ENCODE results near the gene ATXN2.

ATXN2 gene

DNA sequence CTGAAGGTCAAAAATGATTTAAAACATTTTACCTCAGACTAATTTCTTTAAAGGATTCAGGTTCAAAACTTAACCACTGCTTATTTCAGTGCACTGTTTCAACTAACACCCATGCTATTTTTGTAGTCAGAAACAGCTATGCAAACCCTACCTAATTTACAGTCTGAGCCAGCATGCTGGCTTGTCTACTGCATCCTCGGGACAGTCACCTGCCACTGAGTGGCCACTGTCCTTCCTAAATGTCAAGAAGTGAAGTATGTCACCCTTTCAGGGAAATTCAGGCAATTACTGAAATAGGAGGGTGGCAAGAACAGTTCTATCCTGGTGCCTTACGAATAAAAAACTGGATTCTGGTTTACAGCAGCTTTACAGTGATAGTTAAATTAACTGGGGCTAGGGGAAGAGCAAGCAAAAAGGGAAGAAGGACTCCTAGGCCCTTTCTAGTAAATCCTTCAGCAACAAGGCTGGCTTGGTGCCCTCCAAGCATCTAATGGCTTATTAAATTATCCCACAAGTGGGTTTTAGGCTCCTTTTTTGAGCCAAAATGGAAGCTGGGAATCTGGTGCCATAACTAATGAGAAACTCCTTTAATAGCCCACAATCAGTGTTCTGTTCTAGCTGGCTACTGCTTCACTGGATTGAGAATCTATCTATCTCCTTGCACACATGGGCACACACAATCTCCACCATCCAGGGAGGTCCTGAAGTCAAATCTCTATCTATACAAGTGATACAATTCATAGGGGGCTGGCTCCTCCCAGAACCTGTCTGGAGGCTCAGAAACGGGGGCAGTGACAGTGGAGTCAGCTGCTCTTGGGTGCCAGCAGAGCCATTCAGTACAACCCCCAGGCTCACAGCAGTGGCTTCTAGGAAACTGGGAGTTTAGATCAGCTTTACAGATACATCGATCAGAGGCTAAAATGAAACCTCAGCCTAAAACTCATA is 150.0 kb downstream of the ATXN2 start:
- no peak for DNase-seq

DNA sequence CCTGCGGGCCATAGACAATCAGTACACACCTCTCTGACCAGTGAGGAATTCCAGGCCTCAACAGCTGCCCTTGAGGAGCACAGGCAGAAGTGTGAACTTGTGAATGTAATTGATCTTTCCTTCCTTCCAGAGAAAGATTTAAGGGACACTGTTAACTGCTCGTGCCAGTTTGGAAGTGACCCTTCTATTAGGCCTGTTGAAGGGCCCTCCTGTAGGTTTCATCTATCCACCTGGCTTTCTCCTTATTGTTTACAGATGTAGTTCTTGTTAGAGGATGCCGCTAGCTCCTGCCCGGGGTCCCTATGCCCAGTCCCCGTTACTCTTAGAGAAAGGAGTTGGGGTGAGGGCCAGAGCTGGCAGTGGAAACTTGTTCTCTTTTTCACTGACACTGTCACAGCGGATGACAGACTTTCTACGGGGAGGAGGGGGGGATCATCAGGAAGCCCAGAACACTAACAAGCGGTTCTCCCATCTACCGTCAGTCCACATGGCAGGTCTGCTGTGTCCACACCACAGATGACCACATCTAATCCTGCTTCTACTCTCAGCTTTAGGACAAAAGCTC is 150.8 kb downstream of the ATXN2 start:
- no peak for DNase-seq

DNA sequence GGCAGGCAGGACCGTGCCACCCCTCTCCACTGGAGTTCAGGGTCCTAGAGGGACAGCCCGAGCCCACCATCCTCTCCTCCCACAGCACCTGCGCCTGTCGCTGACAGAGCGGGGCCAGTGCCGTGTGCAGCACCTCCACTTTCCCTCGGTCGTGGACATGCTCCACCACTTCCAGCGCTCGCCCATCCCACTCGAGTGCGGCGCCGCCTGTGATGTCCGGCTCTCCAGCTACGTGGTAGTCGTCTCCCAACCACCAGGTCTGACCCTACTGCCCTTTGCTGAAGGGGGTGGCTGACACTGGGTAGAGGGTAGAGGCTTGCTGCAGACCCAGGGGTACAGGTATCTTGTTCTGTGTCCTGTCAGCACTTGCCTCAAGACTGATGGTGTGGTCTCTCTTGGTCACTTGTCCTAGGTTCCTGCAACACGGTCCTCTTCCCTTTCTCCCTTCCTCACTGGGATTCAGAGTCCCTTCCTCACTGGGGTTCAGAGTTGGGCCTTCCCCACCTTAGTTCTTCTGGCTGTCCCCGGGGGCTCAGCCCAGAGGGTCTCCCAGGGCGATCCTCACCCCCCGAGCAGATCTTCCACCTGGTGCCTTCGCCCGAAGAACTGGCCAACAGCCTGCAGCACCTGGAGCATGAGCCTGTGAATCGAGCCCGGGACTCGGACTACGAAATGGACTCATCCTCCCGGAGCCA is 151.4 kb downstream of the ATXN2 start:
- no peak for DNase-seq

DNA sequence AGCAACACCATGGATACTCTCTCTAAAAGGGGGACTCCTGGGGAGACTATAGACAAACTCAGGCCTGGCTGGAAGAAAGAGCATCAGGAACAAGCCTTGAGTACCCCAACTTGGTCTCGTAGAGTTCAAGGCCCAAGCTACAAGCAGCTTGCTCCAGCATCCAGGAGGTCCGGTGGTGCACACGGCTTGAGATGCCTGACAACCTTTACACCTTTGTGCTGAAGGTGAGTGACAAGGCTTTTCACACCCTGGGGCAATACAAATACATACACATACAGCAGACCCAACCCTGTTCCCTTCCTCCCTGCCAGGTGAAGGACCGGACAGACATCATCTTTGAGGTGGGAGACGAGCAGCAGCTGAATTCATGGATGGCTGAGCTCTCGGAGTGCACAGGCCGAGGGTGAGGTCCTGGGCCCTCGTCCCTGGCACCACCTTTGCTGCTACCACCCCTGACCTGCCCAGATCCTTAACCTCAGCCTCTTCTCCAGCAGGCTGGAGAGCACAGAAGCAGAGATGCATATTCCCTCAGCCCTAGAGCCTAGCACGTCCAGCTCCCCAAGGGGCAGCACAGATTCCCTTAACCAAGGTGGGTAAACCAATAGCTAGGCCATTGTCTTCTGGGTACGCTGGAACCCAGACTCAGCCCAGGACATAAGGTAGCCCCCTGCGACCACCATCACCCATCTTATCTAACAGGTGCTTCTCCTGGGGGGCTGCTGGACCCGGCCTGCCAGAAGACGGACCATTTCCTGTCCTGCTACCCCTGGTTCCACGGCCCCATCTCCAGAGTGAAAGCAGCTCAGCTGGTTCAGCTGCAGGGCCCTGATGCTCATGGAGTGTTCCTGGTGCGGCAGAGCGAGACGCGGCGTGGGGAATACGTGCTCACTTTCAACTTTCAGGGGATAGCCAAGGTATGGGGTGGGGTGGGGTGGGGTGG is 152.2 kb downstream of the ATXN2 start:
- DNase-seq = no peak

DNA sequence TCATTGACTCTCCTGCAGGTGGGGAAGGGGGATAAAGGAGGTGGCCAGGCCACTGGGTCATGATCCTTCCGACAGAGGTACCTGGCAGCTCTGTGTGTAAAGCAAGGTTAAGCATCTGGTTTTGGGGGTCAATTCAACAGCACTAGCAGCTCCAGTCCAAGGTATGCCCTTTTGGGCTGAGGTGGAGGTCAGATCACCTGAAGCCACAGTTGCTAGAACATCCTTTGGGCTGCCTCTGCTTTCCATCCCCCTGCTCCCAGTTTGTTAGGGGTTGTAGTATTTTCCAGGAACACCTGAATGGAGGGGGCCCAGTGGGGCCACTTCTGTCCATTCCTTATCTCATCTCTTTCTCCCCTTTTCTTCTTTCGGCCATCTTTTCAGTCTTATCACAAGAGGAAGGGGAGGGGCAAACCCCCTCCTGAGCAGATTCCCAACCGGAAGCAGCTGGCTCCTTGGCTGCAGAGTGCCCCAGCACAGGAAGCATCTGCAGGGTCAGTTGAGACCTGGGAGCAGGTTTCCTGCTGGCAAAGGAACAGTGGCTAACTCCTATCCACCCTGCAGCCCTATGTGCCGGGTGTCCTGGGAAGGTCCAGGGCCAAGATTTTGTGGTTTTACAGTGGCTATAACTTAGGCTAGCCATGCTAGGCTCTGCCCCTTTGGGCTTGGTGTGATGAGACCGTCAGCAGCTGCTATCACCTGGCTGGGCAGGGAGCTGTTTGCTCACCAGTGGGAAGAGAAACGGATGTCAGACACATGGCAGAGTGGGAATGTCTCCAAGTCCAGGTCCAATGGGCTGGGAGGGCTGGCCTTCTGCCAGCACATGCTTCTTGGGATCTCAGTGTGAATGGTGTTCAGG is 153.2 kb downstream of the ATXN2 start:
- DNase-seq = no peak

DNA sequence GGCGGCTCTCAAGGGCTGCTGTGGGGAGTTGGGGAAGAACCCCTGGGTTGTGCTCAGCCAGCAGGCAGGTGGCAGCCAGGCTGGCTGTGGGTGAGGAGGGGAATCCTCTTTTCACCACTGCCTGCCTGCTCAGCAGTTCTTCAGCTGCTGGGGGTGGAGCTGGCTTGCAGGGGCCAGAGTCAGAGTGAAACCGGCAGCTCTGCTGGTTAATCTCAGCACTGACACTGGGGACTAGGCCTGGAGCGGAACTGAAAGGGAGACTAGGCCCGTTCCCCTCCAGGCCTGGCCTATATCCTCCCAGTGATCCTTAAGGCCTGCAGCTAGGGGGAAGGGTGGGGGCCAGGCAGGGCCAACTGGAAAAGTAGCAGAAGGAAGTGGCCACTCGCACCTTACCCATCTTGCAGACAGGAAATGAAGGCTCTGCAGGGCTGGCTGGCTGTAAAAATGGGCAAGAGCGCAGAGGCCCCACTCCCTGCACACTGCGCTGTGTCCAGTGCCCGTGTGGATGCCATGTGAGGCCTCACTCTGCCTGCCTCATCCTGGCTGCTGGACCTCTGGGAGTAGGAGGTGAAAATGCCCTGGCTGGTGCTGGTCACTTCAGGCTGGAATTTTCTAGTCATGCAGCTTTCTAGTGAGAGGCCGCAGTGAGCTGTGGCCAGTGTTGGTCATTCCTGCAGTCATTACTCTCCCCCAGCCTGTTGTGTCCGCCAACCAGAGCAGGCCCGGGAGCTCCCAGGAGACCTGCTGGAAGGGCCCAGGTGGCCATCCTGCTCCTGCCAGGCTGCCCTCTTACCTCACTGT is 154.0 kb downstream of the ATXN2 start:
- no peak for DNase-seq

DNA sequence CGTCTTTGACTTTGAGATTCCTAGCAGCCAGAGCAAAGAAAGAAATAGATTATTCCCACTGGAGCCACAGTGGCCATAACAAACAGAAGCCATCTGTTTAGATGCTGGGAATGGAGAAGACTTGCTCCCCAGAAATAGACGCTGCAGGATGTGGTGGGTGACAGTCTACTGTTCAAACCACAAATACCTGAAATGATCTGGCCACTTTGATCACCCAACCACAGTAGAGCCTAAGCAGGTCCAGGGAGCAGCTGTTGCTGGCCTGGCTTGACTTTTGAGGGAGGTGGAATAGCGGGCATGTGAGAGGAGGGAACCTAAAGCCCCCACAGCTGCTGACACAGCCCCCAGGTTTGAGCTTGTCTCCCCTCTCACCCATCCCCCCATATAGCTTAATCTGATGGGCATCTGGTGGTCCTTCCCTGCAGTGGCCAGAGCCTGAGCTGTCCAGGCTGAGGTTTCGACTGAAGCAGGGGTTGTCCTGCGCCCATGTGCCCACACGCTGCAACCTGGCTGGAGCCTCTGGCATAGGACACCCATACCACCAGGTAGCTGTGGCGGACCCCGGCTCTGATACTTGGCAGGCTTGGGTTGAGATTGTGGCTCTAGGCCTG is 154.7 kb downstream of the ATXN2 start:
- DNase-seq = no peak

DNA sequence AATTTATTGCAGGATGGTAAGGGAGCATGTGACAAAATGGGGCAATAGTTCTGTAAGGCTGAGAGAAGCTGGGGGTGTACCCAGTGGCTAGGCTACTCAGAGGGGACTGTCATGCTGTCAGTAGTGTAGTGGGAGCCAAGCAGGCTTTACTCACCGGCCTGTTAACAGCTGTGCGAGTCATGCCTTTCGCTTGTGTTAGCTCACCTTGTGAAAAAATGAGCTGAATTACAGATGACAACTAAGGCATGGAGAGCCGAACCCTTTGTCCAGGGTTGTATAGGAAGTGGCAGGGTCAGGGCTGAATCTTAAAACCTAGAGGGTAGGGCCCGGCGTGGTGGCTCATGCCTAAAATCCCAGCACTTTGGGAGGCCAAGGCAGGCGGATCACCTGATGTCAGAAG is 155.5 kb downstream of the ATXN2 start:
- no peak for DNase-seq

DNA sequence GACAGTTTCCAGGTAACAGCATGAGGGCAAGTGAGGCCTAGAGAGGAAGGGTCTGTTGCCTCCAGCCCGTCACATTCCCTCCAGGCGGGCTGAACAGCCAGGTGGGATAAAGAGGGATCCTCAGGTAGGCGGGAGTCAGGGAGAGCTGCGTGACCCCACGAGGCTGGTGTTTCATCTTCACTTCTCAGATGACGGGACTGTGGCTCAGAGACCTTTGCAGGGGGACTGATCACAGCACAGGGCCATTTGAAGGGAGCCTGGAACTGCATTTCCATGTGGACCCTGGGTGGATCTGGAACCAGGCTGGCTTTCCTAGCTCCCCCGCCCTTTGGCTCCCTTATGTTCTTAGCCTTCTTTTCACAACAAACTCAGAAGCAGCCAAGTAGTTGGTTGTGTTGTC is 156.0 kb downstream of the ATXN2 start:
- no peak for DNase-seq

DNA sequence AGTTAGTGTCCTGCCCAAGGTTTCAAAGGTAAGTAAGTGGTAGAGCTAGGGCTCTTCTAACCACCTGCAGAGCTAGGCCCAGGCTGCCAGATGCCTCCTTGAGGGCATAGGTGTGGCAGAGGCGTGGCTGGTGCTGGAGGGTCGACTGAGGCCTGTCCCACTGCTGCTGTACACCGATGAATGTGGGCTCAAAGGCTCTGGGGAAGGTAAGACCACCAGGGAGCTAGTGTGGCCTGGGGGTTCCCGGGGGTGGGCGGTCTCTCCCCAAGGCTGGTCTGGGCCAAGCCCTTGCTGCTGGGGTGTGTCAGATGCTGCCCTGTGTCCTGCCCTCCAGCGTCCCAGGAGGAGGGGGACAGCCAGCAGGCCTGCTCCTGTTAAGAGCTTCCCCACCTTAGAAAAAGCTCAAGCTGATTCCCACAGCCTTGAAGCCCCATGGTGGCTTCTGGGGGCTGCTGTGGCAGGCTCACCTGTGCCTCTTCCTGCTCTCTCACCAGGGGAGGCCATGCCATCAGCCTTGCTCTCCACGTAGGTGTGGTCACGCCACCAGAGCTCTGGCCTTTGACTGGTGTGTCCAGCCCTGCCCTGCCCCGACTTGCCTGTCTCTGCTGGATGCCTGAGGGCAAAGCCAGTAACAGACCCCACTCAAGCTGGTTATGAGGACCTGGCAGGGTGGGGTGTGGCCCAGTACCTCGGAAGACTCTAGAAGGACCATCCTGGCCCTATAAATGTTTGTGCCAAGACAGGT is 156.6 kb downstream of the ATXN2 start:
- no peak for DNase-seq

DNA sequence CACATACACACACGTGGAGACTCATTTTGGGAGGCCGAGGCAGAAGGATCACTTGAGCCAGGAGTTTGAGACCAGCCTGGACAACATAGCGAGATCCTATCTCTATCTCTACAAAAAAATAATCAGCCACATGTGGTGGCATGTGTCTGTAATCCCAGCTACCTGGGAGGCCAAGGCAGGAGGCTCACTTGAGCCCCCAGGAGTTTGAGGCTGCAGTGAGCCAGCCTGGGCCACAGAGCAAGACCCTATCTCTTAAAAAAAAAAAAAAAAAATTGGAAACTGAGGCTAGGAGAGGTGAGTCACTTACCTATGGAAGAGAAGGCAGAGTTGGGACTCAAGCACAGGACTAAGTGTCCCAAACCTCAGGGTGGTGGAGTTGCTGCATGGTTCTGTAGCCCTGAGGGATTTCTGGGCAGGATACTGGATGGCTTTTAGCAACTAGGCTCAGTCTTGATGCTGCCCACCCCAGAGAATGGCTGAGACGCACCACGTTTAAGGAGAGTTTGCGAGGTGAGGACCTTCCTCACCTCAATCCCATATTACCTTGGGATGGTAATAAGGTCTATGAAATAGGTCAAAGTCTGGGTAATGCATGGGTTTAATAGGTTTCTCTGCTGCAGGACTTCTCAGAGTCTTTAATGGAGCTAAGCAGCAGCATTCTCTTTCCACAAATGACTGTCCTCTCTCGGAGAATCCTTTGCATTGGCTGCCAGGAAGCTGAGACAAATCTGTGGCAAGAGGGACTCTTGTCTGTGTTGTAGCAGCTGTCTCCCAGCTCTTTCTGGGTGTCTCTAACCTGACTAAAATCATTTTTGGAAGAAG is 157.8 kb downstream of the ATXN2 start:
- DNase-seq = no peak

DNA sequence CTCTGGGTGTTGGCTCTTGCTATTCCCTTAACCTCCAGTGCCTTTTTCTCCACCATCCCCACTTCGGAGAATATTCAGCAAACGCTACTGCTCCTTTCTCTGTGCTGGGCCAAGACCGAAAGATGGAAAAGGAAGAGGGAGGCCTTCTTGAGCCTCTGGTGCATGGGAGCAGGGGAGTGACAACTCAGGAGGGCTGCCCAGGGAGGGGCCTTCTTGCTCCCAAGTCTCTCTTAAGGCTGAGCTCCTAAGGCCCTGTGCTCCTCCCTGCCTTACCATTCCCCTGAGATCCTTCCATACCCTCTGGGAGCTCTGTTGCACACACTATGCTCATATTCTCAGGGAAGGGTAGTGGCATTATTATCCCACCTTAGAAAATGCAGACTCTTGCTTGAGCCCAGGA is 158.5 kb downstream of the ATXN2 start:
- DNase-seq = no peak

DNA sequence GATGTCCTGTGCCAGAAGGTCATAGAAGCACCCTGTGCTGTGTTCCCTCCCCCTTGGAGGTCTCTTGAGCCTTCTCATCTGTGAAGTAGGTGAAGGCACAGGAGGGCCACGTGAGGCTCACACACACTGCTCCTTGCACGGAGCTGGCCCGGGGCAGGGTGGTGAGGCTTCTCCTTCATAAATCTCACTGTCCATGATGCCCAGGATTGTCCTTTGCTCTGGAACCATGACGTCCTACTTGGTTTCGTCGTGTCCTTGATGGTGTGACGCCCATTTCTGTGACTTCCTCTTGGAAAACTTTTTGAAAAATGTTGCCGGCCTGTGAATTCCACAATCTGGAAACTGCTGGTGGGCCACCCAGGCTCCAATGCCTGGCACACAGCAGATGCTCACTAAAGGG is 159.0 kb downstream of the ATXN2 start:
- DNase-seq = no peak

DNA sequence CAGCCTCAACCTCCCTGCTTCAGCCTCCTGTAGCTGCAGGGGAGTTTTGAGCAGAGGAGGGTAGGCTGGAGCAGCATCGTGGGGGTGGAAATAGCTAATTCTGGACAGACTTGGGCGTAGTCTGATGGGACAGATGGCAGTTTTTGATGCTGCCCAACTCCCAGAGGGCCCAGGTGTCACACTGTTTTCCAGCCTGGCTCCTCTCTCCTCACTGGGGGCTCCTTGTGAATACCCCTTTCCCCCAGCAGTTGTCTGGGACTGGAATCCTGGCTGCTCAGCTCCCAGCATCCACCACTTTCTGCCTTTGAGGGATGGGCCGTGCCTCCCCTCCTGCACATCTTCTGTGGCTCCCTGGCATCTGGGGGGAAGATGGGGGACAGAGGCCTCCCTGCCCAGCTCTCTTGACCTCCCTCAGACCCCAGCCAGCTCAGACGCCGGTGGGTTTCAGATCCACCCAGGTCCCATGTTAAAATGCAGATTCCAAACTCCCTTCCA is 159.4 kb downstream of the ATXN2 start:
- DNase-seq = no peak

DNA sequence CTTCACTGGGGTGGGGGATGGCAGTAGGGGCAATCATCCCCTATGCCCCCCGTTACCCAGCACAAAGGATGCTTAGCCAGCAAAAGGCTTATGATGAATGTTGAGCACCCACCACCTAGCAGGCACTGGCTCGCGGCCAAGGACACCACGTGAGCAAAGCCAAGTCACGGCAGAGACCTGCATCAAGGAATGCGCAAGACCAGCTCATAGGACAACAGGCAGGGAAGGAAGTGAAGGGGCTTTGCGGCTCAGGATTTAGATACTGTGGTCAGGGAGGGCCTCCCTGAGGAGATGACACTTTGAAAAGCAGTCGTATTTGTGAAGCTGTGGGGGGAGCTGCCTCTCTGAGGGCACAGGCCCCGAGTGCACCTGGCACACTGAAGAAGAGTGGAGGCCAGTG is 160.6 kb downstream of the ATXN2 start:
- peak; percentile 60 for DNase-seq

DNA sequence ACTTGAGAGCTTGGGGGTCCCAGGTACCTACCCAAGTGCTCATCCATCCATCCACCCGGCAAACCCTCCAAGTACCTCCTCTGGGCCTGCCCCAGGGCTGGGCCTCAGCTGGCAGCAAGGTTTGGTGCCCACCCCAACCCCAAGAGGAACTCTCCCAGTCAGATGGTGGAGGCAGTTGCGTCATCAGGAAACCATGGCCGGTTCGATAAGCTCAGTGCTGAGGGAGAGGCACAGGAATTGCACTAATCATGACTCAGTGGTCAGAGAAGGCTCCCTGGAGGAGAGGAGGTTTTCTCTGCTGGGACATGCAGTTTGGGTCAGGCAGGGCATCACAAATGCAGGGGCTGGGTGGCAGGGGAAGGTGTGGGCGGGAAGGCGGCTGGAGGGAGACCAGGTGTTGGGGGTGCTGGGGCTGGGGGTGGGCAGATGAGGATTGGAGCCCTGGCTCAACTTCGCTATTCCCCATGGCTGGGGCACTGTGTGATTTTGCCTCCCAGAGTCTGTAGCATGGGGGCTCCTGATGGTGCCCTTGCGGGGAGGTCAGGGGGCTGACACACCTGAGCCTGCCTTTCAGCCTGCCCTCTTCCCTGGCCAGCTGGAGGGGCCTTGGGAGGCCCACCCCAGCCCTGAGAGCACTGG is 161.2 kb downstream of the ATXN2 start:
- peak; percentile 21 for DNase-seq

DNA sequence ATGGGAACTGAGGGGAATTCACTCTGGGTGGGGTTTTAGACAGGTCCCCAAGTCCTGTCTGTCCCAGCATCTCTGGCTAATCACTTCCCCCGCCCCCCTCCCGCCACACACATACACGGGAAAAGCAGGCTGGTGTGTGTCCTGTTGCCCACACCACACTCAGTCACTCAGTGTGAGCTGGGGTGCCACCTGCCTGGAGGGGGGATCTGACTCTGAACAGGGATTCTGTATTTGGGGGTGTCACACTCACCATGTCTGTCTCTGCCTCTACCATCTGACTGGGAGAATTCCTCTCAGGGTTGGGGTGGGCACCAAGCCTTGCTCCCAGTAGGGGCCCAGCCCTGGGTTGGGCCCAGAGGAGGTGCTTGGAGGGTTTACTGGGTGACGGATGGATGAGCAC is 162.3 kb downstream of the ATXN2 start:
- no peak for DNase-seq

DNA sequence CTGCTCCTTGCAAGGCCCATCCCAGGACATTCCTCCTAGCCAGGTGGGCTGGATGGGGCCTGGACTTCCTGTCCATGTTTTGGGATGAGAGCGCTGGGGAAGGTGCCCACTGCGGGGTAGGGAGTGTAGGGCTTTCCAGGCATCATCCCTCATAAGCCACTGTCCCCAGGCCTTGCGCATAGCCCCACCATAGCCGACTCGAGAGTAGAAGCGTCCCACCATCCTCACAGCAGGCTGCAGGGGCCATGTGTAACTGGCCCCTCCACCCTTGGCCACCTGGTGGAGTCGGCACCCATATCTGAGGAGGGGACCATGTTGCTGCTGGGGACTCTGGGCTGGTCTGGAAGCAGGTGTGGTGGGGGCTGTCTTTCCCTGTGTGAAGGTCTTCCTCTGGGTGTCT is 162.8 kb downstream of the ATXN2 start:
- DNase-seq = no peak
